Esophagus muscularis mucosa (tissue), 4 donors: ENCODE measurements around the gene SLC6A11. TPM values are rescaled to one million over a fixed set of nuclear protein-coding genes. Genes with fewer than 3 reads are reported as not detected.

Experiments
- DNase-seq: peaks from one replicate; pipeline ENCODE4 v3.0.0-alpha.2; 2017; ENCODE audit errors: extremely low spot score
- H3K27ac ChIP-seq, 4 donors: fragments of 200-600 bp; sonication (generic); replicated peaks in 1 of 4; 1 replicate in 3 of 4; 2 replicates in 1 of 4; pipeline ENCODE4 v1.5.1; 2016 to 2019; ENCODE audit warnings: mild to moderate bottlenecking in 1 of 4
- H3K27me3 ChIP-seq, 4 donors: fragments of 200-600 bp; sonication (generic); one replicate each; pipeline versions ENCODE4 v1.5.1 to v1.6.0; 2016 to 2019
- H3K36me3 ChIP-seq, 4 donors: fragments of 200-600 bp; sonication (generic); one replicate each; pipeline ENCODE4 v1.5.1; 2016 to 2019
- H3K4me1 ChIP-seq, 4 donors: fragments of 200-600 bp; sonication (generic); one replicate each; pipeline ENCODE4 v1.5.1; 2016 to 2019
- H3K4me3 ChIP-seq, 4 donors: fragments of 200-600 bp; sonication (generic); 1 replicate in 2 of 4; 2 replicates in 2 of 4; pipeline ENCODE4 v1.5.1; 2016 to 2019; ENCODE audit warnings: mild to moderate bottlenecking in 4 of 4, moderate library complexity in 1 of 4
- H3K9me3 ChIP-seq, 4 donors: fragments of 200-600 bp; sonication (generic); 1 replicate in 3 of 4; 2 replicates in 1 of 4; pipeline ENCODE4 v1.5.1; 2016 to 2019
- CTCF ChIP-seq, 3 experiments: fragments of 200-600 bp in 2 of 3; fragments of 450-650 bp in 1 of 3; sonication (generic) in 2 of 3; IDR thresholded peaks; one replicate each; pipeline ENCODE4 v1.5.1; 2017 to 2019; ENCODE audit warnings: antibody characterized with exemption in 3 of 3, mild to moderate bottlenecking in 2 of 3, moderate library complexity in 1 of 3
- EP300 ChIP-seq: sonication (generic); formaldehyde crosslinking; IDR thresholded peaks from one replicate; pipeline ENCODE4 v1.6.1; 2017; ENCODE audit warnings: antibody characterized with exemption
- POLR2A ChIP-seq: fragments of 450-650 bp; IDR thresholded peaks from one replicate; pipeline ENCODE4 v1.6.1; 2017; ENCODE audit warnings: antibody characterized with exemption, moderate library complexity, mild to moderate bottlenecking, low read depth
- POLR2AphosphoS5 ChIP-seq, 2 donors: sonication (generic); formaldehyde crosslinking; IDR thresholded peaks; one replicate each; pipeline ENCODE4 v1.6.1; 2017; ENCODE audit warnings: antibody characterized with exemption in 2 of 2
- WGBS: methylation state at CpG from one replicate; pipeline ENCODE4 v1.1.5; 2018; 5-methylcytosine and 5-hydroxymethylcytosine counted together
- intact Hi-C: fragments of 100-400 bp; cut with DNase I; formaldehyde crosslinking; loops from one replicate; pipeline ENCODE4 v1.15.1; 2023
- total RNA-seq, 4 donors: library from RNA; depleted of rRNA; stranded (reverse); fragments of >200 nt; gene quantifications; one replicate each; pipeline versions ENCODE4 v1.1.0 to v1.2.1, GENCODE V29; 2016

SLC6A11 gene
- total RNA-seq, 4 donors from 2014 or later = not detected

DNA sequence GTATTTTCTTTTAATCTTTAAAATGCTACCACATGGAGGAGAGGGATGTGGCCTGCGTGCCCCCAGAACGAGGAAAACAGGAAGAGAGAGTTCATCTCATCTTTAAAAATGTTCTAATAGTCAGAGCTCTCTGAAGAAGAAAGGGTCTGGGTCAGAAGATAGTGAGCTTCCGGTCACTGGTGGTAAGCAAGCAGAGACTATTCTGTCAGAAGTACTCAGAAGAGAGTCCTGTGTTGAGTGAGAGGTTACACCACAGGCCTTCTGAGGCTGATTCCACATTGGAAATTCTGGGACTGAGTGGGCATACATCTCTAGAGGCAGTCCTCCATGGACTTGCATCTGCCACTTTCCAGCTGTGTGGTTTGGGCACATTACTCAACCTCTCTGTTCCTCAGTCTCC is 94.3 kb downstream of the SLC6A11 start:
- TF ChIP-seq EP300 (no peak), CTCF (IDR thresholded peaks at IDR 0.05) (no peak), POLR2A (no peak), POLR2AphosphoS5 (IDR thresholded peaks at IDR 0.05) (no peak)
- Histone ChIP-seq H3K9me3 (peaks cover 0 to 34% (median 32%) of the 10 kb centered on the region in 4 donors), H3K27me3 (peaks cover 0 to 21% (median 0%) of the 10 kb centered on the region in 4 donors), H3K36me3 (no peaks in the 10 kb centered on the region), H3K27ac (no peak overlapping the region), H3K4me1 (no peaks in the 10 kb centered on the region), H3K4me3 (no peak overlapping the region)
- intact Hi-C loops = no loop called here
- no peak for DNase-seq
- 67% methylated on average over 3 of the region's 3 CpGs for WGBS

- WGBS = 83% methylated on average over 2 of the region's 2 CpGs
- peaks cover 0 to 23% (median 21%) of the 10 kb centered on the region in 4 donors for H3K9me3 ChIP-seq
- H3K4me1 ChIP-seq = no peaks in the 10 kb centered on the region
- no peak for DNase-seq
- TF ChIP-seq EP300 (no peak), POLR2A (no peak), CTCF (IDR thresholded peaks at IDR 0.05) (no peak), POLR2AphosphoS5 (IDR thresholded peaks at IDR 0.05) (no peak)
- no peaks in the 10 kb centered on the region for H3K36me3 ChIP-seq
- H3K27ac ChIP-seq = no peak overlapping the region
- H3K27me3 ChIP-seq = peaks cover 0 to 31% (median 0%) of the 10 kb centered on the region in 4 donors
- no peak overlapping the region for H3K4me3 ChIP-seq
- intact Hi-C loops = no loop called here
These were observed 95.4 kb downstream of the SLC6A11 start for GRCh38 chr3:10911350-10912002.

GRCh38 chr3:10912786-10913185 is 96.8 kb downstream of the SLC6A11 start:
- intact Hi-C loops = no loop called here
- Histone ChIP-seq H3K36me3 (no peaks in the 10 kb centered on the region), H3K4me1 (no peaks in the 10 kb centered on the region), H3K4me3 (no peak overlapping the region), H3K27me3 (peaks cover 0 to 34% (median 0%) of the 10 kb centered on the region in 4 donors), H3K27ac (no peak overlapping the region), H3K9me3 (peaks cover 0 to 10% (median 8%) of the 10 kb centered on the region in 4 donors)
- DNase-seq = no peak
- TF ChIP-seq CTCF (IDR thresholded peaks at IDR 0.05) = no peak
- TF ChIP-seq POLR2A = no peak
- no peak for TF ChIP-seq POLR2AphosphoS5 (IDR thresholded peaks at IDR 0.05)
- TF ChIP-seq EP300 = no peak
- 87% methylated on average over 3 of the region's 3 CpGs for WGBS

DNA sequence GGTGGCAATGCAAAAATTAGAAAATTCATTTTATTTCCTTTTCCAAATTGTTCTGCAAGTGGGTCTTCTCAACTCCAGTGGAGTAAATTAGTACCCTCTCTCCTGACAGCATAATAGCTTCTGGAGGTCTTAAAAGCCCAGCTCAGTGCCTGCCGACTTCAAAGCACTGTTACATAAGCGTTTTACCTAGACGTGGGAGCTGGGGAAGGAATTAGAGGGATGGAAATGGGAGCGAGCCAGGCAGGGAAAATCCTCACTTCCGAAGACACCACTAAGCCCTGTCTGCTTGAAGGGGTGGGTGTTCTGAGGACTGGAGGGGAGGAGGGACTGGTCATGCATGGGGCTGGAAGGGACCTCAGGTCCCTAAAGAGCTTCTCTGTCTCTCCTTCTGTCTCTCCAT is 99.3 kb downstream of the SLC6A11 start:
- H3K4me1 ChIP-seq = no peaks in the 10 kb centered on the region
- H3K36me3 ChIP-seq = no peaks in the 10 kb centered on the region
- peaks cover 0 to 44% (median 0%) of the 10 kb centered on the region in 4 donors for H3K27me3 ChIP-seq
- WGBS = 27% methylated on average over 5 of the region's 5 CpGs
- TF ChIP-seq EP300 = no peak
- TF ChIP-seq POLR2A = no peak
- TF ChIP-seq CTCF (IDR thresholded peaks at IDR 0.05) = no peak
- TF ChIP-seq POLR2AphosphoS5 (IDR thresholded peaks at IDR 0.05) = no peak
- H3K9me3 ChIP-seq = no peaks in the 10 kb centered on the region
- intact Hi-C loops = no loop called here
- no peak overlapping the region for H3K4me3 ChIP-seq
- H3K27ac ChIP-seq = no peak overlapping the region
- no peak for DNase-seq

GRCh38 chr3:10917176-10917575 is 101.1 kb downstream of the SLC6A11 start:
- H3K27ac ChIP-seq = no peak overlapping the region
- TF ChIP-seq POLR2A (no peak), POLR2AphosphoS5 (IDR thresholded peaks at IDR 0.05) (no peak), EP300 (no peak), CTCF (IDR thresholded peaks at IDR 0.05) (no peak)

More at GRCh38 chr3:10917176-10917575, 101.1 kb downstream of the SLC6A11 start:
- intact Hi-C loops = no loop called here
- WGBS = 65% methylated on average over 3 of the region's 3 CpGs
- DNase-seq = no peak
- Histone ChIP-seq H3K9me3 (peaks cover 0 to 13% (median 6%) of the 10 kb centered on the region in 4 donors), H3K4me3 (no peak overlapping the region), H3K36me3 (no peaks in the 10 kb centered on the region), H3K4me1 (no peaks in the 10 kb centered on the region), H3K27me3 (peaks cover 0 to 40% (median 0%) of the 10 kb centered on the region in 4 donors)
